SKM-1 (cell line): ENCODE measurements around the gene GPR22.

Experiments
- DNase-seq: peaks from one replicate; lab custom pipeline; 2025; ENCODE audit not compliant: unreplicated experiment; lab: John Stamatoyannopoulos, UW

GPR22 gene

GRCh38 chr7:107474104-107474521, 4.3 kb downstream of the GPR22 start:
- DNase-seq, result no peak

GRCh38 chr7:107479303-107479702, 9.4 kb downstream of the GPR22 start:
- DNase-seq, result no peak

- no peak for DNase-seq
Measured at GRCh38 chr7:107480932-107481331, 11.1 kb downstream of the GPR22 start.

- DNase-seq, result no peak
Measured at GRCh38 chr7:107482571-107482970, 12.7 kb downstream of the GPR22 start.

- DNase-seq, result no peak
Measured at GRCh38 chr7:107486041-107486440, 16.2 kb downstream of the GPR22 start.

- no peak for DNase-seq
Measured at GRCh38 chr7:107492875-107493274, 23.0 kb downstream of the GPR22 start.

- no peak for DNase-seq
Measured at GRCh38 chr7:107494315-107494751, 24.5 kb downstream of the GPR22 start.

GRCh38 chr7:107494884-107495283, 25.0 kb downstream of the GPR22 start:
- DNase-seq, result no peak

GRCh38 chr7:107495516-107495915, 25.7 kb downstream of the GPR22 start:
- DNase-seq, result no peak

- no peak for DNase-seq
Measured at GRCh38 chr7:107499731-107500130, 29.9 kb downstream of the GPR22 start.

- no peak for DNase-seq
Measured at GRCh38 chr7:107501593-107501992, 31.7 kb downstream of the GPR22 start.

GRCh38 chr7:107502154-107502553, 32.3 kb downstream of the GPR22 start:
- no peak for DNase-seq

- no peak for DNase-seq
Measured at GRCh38 chr7:107502797-107503196, 32.9 kb downstream of the GPR22 start.

- no peak for DNase-seq
Measured at GRCh38 chr7:107503687-107504086, 33.8 kb downstream of the GPR22 start.

GRCh38 chr7:107505362-107505761, 35.5 kb downstream of the GPR22 start:
- no peak for DNase-seq

- no peak for DNase-seq
Measured at GRCh38 chr7:107505997-107506673, 36.3 kb downstream of the GPR22 start.

- peak; percentile 7 for DNase-seq
Measured at GRCh38 chr7:107506674-107507339, 37.0 kb downstream of the GPR22 start.
